MCF 10A (cell line): ENCODE results near the gene RALGPS1. TPM values are rescaled to one million over a fixed set of nuclear protein-coding genes. Genes with fewer than 3 reads are reported as not detected.

Experiments used
- BruUV-seq: library from RNA; stranded (reverse); fragments of 400-500 nt; replicated peaks from 2 replicates; lab custom pipeline; 2021; lab: Mats Ljungman, UMichigan
- CTCF ChIA-PET: fragments of 300-600 bp; sonication (Branson Sonifier 250); formaldehyde crosslinking; extraction: SDS; loops from one replicate; lab custom pipeline; 2021; ENCODE audit warnings: antibody characterized with exemption, inconsistent platforms; lab: Yijun Ruan, JAX
- POLR2A ChIA-PET: fragments of 300-600, 350-650 bp; sonication (Branson Sonifier 250); formaldehyde crosslinking; extraction: SDS; loops from one replicate; lab custom pipeline; 2020; ENCODE audit warnings: antibody characterized with exemption, inconsistent platforms; lab: Yijun Ruan, JAX
- DNase-seq: peaks from one replicate; pipeline ENCODE4 v3.0.0-alpha.2; 2018; ENCODE audit not compliant: unreplicated experiment
- H3K27ac Mint-ChIP-seq: one replicate; pipeline ENCODE4 v1.8.0; 2022; ENCODE audit warnings: mild to moderate bottlenecking, low read depth, mixed read lengths; ENCODE audit not compliant: unreplicated experiment
- H3K27me3 Mint-ChIP-seq: one replicate; pipeline ENCODE4 v1.8.0; 2022; ENCODE audit warnings: mixed read lengths; ENCODE audit not compliant: insufficient read depth, unreplicated experiment
- H3K36me3 Mint-ChIP-seq: one replicate; pipeline ENCODE4 v1.8.0; 2022; ENCODE audit warnings: mild to moderate bottlenecking, moderate library complexity, mixed read lengths; ENCODE audit not compliant: insufficient read depth, unreplicated experiment
- H3K4me1 Mint-ChIP-seq: one replicate; pipeline ENCODE4 v1.8.0; 2022; ENCODE audit warnings: mixed read lengths; ENCODE audit not compliant: insufficient read depth, unreplicated experiment
- H3K4me3 Mint-ChIP-seq: one replicate; pipeline ENCODE4 v1.8.0; 2022; ENCODE audit warnings: mild to moderate bottlenecking, moderate library complexity, mixed read lengths; ENCODE audit not compliant: unreplicated experiment
- H3K9me3 Mint-ChIP-seq: one replicate; pipeline ENCODE4 v1.8.0; 2022; ENCODE audit warnings: mixed read lengths; ENCODE audit not compliant: unreplicated experiment
- intact Hi-C: fragments of 100-400 bp; cut with micrococcal nuclease; formaldehyde crosslinking; loops from 2 replicates; pipeline ENCODE4 v1.14.1; 2022
- total RNA-seq: library from RNA; stranded (reverse); gene quantifications from 2 replicates; pipeline ENCODE4 v1.2.3, GENCODE V29; 2022
- TF ChIP-seq, protein P1 (sequence below): fragments of 200-600 bp; IDR thresholded peaks from one replicate; pipeline ENCODE4 v1.8.0; 2022; ENCODE audit warnings: antibody characterized with exemption, mild to moderate bottlenecking; ENCODE audit not compliant: unreplicated experiment

RALGPS1 gene
- total RNA-seq, 1 experiment from 2014 or later, result 2.4 TPM

DNA sequence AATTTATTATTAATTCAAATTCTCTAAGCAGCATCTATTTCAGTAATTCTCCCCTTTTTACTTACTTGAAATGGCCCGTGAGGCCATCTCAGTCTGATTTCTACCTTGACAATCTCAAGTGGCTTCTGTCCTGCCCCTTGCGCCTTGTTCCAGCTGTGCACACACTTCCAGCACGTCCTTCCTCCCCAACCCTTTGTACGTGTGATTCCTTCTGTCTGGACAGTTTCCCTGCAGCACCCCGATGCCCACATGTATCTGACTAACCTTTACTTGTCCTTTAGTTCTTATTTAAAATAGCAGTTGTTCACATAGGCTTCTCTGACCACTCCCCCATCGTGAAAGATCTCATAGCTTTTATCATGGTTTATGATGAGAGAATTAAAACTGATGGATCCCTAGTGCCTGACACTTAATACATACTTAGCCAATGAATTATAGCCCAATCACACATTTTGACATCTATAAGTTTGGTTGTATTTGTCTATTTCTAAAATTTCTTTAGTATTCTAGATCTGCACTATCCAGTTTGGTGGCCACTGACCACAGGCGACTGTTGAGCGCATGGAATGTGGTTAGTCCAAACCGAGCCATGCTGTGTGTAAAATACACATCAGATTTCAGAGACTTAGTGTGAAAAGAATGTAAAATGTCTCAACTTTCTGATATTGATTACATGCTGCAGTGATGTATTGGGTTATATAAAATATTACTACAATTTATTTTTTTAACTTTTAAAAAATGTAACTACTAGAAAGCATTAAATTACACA, 39.9 kb upstream of the RALGPS1 start:
- Mint-ChIP-seq H3K9me3 (no peaks in the 10 kb centered on the region), H3K4me3 (no peak overlapping the region), H3K36me3 (peaks cover 10% of the 10 kb centered on the region), H3K27ac (no peak overlapping the region), H3K4me1 (peaks cover 6% of the 10 kb centered on the region), H3K27me3 (no peaks in the 10 kb centered on the region)
- intact Hi-C loops, result no loop called here
- ChIA-PET CTCF (no interaction called here), POLR2A (no interaction called here)
- DNase-seq, result no peak
- BruUV-seq, result no TSS peak
- TF ChIP-seq, protein P1, sequence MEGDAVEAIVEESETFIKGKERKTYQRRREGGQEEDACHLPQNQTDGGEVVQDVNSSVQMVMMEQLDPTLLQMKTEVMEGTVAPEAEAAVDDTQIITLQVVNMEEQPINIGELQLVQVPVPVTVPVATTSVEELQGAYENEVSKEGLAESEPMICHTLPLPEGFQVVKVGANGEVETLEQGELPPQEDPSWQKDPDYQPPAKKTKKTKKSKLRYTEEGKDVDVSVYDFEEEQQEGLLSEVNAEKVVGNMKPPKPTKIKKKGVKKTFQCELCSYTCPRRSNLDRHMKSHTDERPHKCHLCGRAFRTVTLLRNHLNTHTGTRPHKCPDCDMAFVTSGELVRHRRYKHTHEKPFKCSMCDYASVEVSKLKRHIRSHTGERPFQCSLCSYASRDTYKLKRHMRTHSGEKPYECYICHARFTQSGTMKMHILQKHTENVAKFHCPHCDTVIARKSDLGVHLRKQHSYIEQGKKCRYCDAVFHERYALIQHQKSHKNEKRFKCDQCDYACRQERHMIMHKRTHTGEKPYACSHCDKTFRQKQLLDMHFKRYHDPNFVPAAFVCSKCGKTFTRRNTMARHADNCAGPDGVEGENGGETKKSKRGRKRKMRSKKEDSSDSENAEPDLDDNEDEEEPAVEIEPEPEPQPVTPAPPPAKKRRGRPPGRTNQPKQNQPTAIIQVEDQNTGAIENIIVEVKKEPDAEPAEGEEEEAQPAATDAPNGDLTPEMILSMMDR, result no peak

DNA sequence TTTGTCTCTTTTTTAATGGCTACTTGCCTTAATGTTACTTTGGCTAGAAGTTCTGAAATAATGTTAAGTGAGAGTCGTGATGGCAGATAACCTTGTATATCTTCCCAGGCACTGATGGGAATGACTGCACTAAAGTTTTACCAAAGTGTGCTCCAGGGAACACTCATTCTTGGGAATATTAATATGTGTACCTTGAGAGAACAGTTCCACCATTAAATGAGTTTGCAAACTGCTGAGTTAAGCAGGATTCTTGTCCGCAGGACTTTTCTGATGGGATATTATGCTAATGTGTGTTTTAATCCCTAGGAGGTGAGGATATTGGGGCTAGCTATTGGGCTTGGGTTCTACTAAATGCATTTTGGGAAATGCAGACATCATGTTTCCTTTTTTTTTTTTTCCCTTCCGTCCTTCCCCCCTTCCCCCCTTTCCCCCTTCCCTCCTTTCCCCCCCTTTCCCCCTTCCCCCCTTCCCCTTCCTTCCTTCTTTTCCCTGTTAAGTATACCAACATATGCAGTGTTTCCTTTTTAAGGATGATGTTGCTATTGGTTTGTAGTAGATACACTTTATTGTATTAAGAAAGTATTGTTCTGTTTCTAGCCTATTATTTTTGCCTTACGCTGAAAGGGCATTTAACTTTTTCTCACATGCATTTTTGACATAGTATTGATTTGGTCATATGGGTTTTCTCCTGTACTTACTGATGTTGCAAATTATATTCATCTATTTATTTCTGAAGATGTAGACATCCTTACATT, 38.6 kb upstream of the RALGPS1 start:
- TF ChIP-seq, protein P1, result no peak
- H3K27ac Mint-ChIP-seq, result no peak overlapping the region
- POLR2A ChIA-PET, result no interaction called here
- no peak overlapping the region for H3K4me3 Mint-ChIP-seq
- no peaks in the 10 kb centered on the region for H3K9me3 Mint-ChIP-seq
- peaks cover 19% of the 10 kb centered on the region for H3K36me3 Mint-ChIP-seq
- no TSS peak for BruUV-seq
- no peaks in the 10 kb centered on the region for H3K27me3 Mint-ChIP-seq
- intact Hi-C loops, result no loop called here
- H3K4me1 Mint-ChIP-seq, result peaks cover 6% of the 10 kb centered on the region
- no peak for DNase-seq
- CTCF ChIA-PET, result no interaction called here

DNA sequence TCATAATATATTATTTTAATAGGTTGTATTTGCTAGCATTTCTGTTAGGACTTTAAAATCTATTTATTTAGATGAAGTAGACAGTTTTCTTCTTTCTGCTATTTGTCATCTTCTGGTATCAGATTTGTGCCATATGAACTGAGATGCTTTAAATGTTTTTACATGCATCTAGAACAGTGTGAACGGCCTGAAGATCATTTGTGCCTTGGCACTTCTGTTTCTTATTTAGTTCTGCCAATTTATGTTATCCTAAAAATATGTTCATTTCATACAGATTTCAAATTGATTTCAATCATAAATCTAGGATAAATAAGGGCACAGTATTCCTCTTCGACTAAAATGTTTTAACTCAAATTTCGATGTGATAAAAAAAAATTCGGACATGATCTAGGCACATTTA, 38.1 kb upstream of the RALGPS1 start:
- POLR2A ChIA-PET, result no interaction called here

DNA sequence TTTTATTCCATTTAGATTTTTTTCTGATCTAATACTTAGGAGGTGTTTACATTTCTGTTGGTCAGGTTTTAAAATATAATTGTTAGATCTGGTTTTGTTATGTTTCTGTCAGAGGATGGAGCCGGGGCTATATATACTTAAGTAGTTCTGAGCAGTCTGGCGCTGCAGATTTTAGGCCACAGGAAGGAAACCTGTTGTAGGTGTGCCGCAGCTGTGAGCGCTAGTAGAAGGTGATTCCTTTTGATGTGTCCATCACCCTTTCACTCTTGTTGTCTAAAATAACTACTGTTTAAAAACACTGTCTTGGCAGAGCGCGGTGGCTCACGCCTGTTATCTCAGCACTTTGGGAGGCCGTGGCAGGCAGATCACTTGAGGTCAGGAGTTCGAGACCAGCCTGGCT, 37.2 kb upstream of the RALGPS1 start:
- Mint-ChIP-seq H3K4me3 (no peak overlapping the region), H3K27me3 (no peaks in the 10 kb centered on the region), H3K9me3 (no peaks in the 10 kb centered on the region), H3K36me3 (peaks cover 19% of the 10 kb centered on the region), H3K27ac (no peak overlapping the region), H3K4me1 (peaks cover 6% of the 10 kb centered on the region)
- intact Hi-C loops, result no loop called here
- ChIA-PET POLR2A (no interaction called here), CTCF (no interaction called here)
- TF ChIP-seq, protein P1, result no peak
- no peak for DNase-seq
- BruUV-seq, result no TSS peak

More for the DNA sequence above, 38.1 kb upstream of the RALGPS1 start:
- no peaks in the 10 kb centered on the region for H3K9me3 Mint-ChIP-seq
- peaks cover 19% of the 10 kb centered on the region for H3K36me3 Mint-ChIP-seq
- H3K4me3 Mint-ChIP-seq, result no peak overlapping the region
- TF ChIP-seq, protein P1, result no peak
- no peaks in the 10 kb centered on the region for H3K27me3 Mint-ChIP-seq
- DNase-seq, result no peak
- intact Hi-C loops, result no loop called here
- no peak overlapping the region for H3K27ac Mint-ChIP-seq
- no TSS peak for BruUV-seq
- CTCF ChIA-PET, result no interaction called here
- H3K4me1 Mint-ChIP-seq, result peaks cover 6% of the 10 kb centered on the region
